IMR-90 (cell line): Measurements from ENCODE around the gene IFT81.

Experiments
- BHLHE40 ChIP-seq: fragments of 150-350 bp; IDR thresholded peaks from 2 replicates; pipeline ENCODE4 v1.6.1; 2016; ENCODE audit warnings: mild to moderate bottlenecking, low read depth, low read length
- CTCF ChIP-seq: conservative IDR thresholded peaks from 2 replicates; pipeline ENCODE4 v1.5.1; 2012; ENCODE audit warnings: mild to moderate bottlenecking, low read depth, low read length, improper control_type of control experiment
- ELK1 ChIP-seq: fragments of 150-350 bp; IDR thresholded peaks from 2 replicates; pipeline ENCODE4 v1.6.1; 2016; ENCODE audit warnings: low read depth, mild to moderate bottlenecking, low read length, moderate library complexity, borderline replicate concordance
- MAFK ChIP-seq: IDR thresholded peaks from 2 replicates; pipeline ENCODE4 v1.6.1; 2012; ENCODE audit warnings: low read depth, low read length, improper control_type of control experiment
- MAZ ChIP-seq: IDR thresholded peaks from 2 replicates; pipeline ENCODE4 v1.6.1; 2012; ENCODE audit warnings: low read depth, mild to moderate bottlenecking, low read length, improper control_type of control experiment, moderate library complexity, borderline replicate concordance
- MXI1 ChIP-seq: IDR thresholded peaks from 2 replicates; pipeline ENCODE4 v1.6.1; 2012; ENCODE audit warnings: low read depth, mild to moderate bottlenecking, low read length, moderate library complexity, borderline replicate concordance
- POLR2A ChIP-seq: IDR thresholded peaks from 2 replicates; pipeline ENCODE4 v1.6.1; 2012; ENCODE audit warnings: mild to moderate bottlenecking, low read depth, low read length
- RAD21 ChIP-seq: IDR thresholded peaks from 2 replicates; pipeline ENCODE4 v1.6.1; 2012; ENCODE audit warnings: low read length, improper control_type of control experiment
- RCOR1 ChIP-seq: IDR thresholded peaks from 2 replicates; pipeline ENCODE4 v1.6.1; 2012; ENCODE audit warnings: mild to moderate bottlenecking, low read length, improper control_type of control experiment; ENCODE audit not compliant: insufficient replicate concordance
- SMC3 ChIP-seq: fragments of 150-350 bp; IDR thresholded peaks from 2 replicates; pipeline ENCODE4 v1.6.1; 2016; ENCODE audit warnings: low read depth, mild to moderate bottlenecking, antibody characterized with exemption, low read length, moderate library complexity
- USF2 ChIP-seq: fragments of 150-350 bp; IDR thresholded peaks from 2 replicates; pipeline ENCODE4 v1.6.1; 2017; ENCODE audit warnings: mild to moderate bottlenecking, antibody characterized with exemption, low read length, low read depth

GRCh38 chr12:110117956-110118685 is 6.0 kb upstream of the IFT81 start:
- TF ChIP-seq CTCF: no peak
- no peak for TF ChIP-seq BHLHE40
- TF ChIP-seq RAD21: no peak
- TF ChIP-seq POLR2A: no peak
- no peak for TF ChIP-seq MXI1
- TF ChIP-seq RCOR1: no peak
- TF ChIP-seq ELK1: no peak
- TF ChIP-seq MAZ: no peak
- TF ChIP-seq SMC3: no peak
- TF ChIP-seq MAFK: no peak
- TF ChIP-seq USF2: no peak
